ENCODE data around the gene P2RY1. TPM values are rescaled to one million over a fixed set of nuclear protein-coding genes. Genes with fewer than 3 reads are reported as not detected.

Gene P2RY1
- total and polyA plus RNA-seq, 9 of the 15 experiments (the other 6 are each of a cell fraction or from before 2014, with no cell fraction given): 6.0 to 27.9 (median 18.4) TPM

DNA sequence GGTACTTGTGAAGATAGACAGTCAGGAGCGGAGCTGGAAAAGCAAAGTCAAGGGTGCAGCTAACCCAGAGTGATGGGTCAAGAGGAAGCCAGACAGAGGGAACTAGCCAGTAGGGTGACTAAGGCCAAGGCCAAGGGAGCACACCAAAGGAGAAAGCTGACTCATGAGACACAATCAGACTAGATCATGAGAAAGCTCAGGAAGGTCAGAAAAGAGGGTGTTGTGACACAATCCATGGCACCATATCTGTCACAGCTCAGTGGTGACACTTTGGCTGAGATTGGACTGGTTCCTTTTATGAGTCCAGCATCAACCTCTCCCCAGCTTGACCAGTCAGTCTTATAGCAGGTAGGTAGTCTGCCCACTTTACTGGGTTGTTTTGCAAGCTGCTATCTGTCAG lies 22.2 kb downstream of the P2RY1 start (continued):
- peak; percentile 90 for TF ChIP-seq NFE2 (IDR thresholded peaks at IDR 0.05; ENCODE audit: low read depth)
- TF ChIP-seq MIER1 (IDR thresholded peaks at IDR 0.05; ENCODE audit: low read depth): no peak
- TF ChIP-seq DPF2 (IDR thresholded peaks at IDR 0.05): peak; percentile 76
- no peak for TF ChIP-seq RFX1 (IDR thresholded peaks at IDR 0.05)
- no peak for TF ChIP-seq CCNT2 (IDR thresholded peaks at IDR 0.05; ENCODE audit: borderline replicate concordance, extremely low read depth, insufficient read length, low read depth, low read length)
- no peak for TF ChIP-seq NELFE (IDR thresholded peaks at IDR 0.05; ENCODE audit: insufficient read depth, insufficient read length)
- no peak for TF ChIP-seq NR2C2 (CRISPR knock-in tag; IDR thresholded peaks at IDR 0.05)
- TF ChIP-seq NR2C2 (tag; IDR thresholded peaks at IDR 0.05): peak; percentile 68
- TF ChIP-seq NCOR1 (IDR thresholded peaks at IDR 0.05): peak; percentile 56; the same call in 1 of the 2 replicates
- TF ChIP-seq JUND (IDR thresholded peaks at IDR 0.05; ENCODE audit: borderline replicate concordance, low read depth, low read length): peak; percentile 85
- peak; percentile 89 for TF ChIP-seq JUND (tag; IDR thresholded peaks at IDR 0.05; ENCODE audit: borderline replicate concordance, low read depth, low read length)
- TF ChIP-seq MEIS2 (IDR thresholded peaks at IDR 0.05; ENCODE audit: partially characterized antibody): peak; percentile 70
- peak; percentile 94 for TF ChIP-seq ZNF316 (IDR thresholded peaks at IDR 0.05)
- TF ChIP-seq, protein P1, sequence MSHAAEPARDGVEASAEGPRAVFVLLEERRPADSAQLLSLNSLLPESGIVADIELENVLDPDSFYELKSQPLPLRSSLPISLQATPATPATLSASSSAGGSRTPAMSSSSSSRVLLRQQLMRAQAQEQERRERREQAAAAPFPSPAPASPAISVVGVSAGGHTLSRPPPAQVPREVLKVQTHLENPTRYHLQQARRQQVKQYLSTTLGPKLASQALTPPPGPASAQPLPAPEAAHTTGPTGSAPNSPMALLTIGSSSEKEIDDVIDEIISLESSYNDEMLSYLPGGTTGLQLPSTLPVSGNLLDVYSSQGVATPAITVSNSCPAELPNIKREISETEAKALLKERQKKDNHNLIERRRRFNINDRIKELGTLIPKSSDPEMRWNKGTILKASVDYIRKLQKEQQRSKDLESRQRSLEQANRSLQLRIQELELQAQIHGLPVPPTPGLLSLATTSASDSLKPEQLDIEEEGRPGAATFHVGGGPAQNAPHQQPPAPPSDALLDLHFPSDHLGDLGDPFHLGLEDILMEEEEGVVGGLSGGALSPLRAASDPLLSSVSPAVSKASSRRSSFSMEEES (CRISPR knock-in tag; IDR thresholded peaks at IDR 0.05): no peak
- TF ChIP-seq CC2D1A (IDR thresholded peaks at IDR 0.05): 0 out of 2 replicates have a peak, but pooled peaks have one; percentile 12
- TF ChIP-seq CHD4 (IDR thresholded peaks at IDR 0.05; ENCODE audit: insufficient read depth, insufficient replicate concordance, low read depth, low read length, poor library complexity, severe bottlenecking): no peak
- TF ChIP-seq, protein P2, sequence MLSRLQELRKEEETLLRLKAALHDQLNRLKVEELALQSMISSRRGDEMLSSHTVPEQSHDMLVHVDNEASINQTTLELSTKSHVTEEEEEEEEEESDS (CRISPR knock-in tag; IDR thresholded peaks at IDR 0.05): no peak
- peak; percentile 63; the same call in 1 of the 2 replicates for TF ChIP-seq JUN (IDR thresholded peaks at IDR 0.05; ENCODE audit: borderline replicate concordance, low read depth, low read length)
- TF ChIP-seq JUN (CRISPR knock-in tag; IDR thresholded peaks at IDR 0.05; ENCODE audit: borderline replicate concordance): no peak
- TF ChIP-seq FOXJ2 (tag; IDR thresholded peaks at IDR 0.05): no peak
- no peak for TF ChIP-seq NR2C1 (IDR thresholded peaks at IDR 0.05)
- TF ChIP-seq NR2C1 (tag; IDR thresholded peaks at IDR 0.05): peak; percentile 75
- TF ChIP-seq, protein P3, sequence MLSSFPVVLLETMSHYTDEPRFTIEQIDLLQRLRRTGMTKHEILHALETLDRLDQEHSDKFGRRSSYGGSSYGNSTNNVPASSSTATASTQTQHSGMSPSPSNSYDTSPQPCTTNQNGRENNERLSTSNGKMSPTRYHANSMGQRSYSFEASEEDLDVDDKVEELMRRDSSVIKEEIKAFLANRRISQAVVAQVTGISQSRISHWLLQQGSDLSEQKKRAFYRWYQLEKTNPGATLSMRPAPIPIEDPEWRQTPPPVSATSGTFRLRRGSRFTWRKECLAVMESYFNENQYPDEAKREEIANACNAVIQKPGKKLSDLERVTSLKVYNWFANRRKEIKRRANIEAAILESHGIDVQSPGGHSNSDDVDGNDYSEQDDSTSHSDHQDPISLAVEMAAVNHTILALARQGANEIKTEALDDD (IDR thresholded peaks at IDR 0.05): peak; percentile 95
- TF ChIP-seq NRF1 (conservative IDR thresholded peaks at IDR 0.05 in 1 of 2, IDR thresholded peaks at IDR 0.05 in 1 of 2): peak; percentile 17 to 30; a peak in 2 of 4 replicates
- no peak for TF ChIP-seq ATF1 (CRISPR knock-in tag; IDR thresholded peaks at IDR 0.05)
- TF ChIP-seq ATF1 (tag; IDR thresholded peaks at IDR 0.05): 0 out of 2 replicates have a peak, but pooled peaks have one; percentile 26
- TF ChIP-seq, protein P4, sequence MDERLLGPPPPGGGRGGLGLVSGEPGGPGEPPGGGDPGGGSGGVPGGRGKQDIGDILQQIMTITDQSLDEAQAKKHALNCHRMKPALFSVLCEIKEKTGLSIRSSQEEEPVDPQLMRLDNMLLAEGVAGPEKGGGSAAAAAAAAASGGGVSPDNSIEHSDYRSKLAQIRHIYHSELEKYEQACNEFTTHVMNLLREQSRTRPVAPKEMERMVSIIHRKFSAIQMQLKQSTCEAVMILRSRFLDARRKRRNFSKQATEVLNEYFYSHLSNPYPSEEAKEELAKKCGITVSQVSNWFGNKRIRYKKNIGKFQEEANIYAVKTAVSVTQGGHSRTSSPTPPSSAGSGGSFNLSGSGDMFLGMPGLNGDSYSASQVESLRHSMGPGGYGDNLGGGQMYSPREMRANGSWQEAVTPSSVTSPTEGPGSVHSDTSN (CRISPR knock-in tag; IDR thresholded peaks at IDR 0.05; ENCODE audit: low read depth): no peak
- TF ChIP-seq, protein P4 (tag; conservative IDR thresholded peaks at IDR 0.05; ENCODE audit: low read depth): peak; percentile 58
